ENCODE results near the gene MAPK10.
"Not testable (repeated sequence)": the region's sequence is repeated elsewhere in the genome, so short reads cannot be mapped to it uniquely, and the experiment has no call there.

The MAPK10 gene

GRCh38 chr4:86338521-86338920 is 21.3 kb downstream of the MAPK10 start:
- no peak for DNase-seq
- Histone ChIP-seq H3K27me3 (ENCODE audit: insufficient read depth, low read depth, severe bottlenecking) (no peaks in the 10 kb centered on the region), H3K36me3 (no peaks in the 10 kb centered on the region), H3K4me3 (ENCODE audit: low read depth, low read length) (no peak overlapping the region), H3K9me3 (ENCODE audit: severe bottlenecking) (no peaks in the 10 kb centered on the region), H3K27ac (no peak overlapping the region)
- no peak for TF ChIP-seq CTCF (IDR thresholded peaks at IDR 0.05; ENCODE audit: low read depth, low read length)

GRCh38 chr4:86334020-86334750 is 25.7 kb downstream of the MAPK10 start:
- Histone ChIP-seq H3K27me3 (ENCODE audit: insufficient read depth, low read depth, severe bottlenecking) (no peaks in the 10 kb centered on the region), H3K36me3 (no peaks in the 10 kb centered on the region), H3K4me3 (ENCODE audit: low read depth, low read length) (no peak overlapping the region), H3K27ac (no peak overlapping the region), H3K9me3 (ENCODE audit: severe bottlenecking) (no peaks in the 10 kb centered on the region)
- TF ChIP-seq CTCF (IDR thresholded peaks at IDR 0.05; ENCODE audit: low read depth, low read length) = no peak
- no peak for DNase-seq

GRCh38 chr4:86333236-86333635 is 26.6 kb downstream of the MAPK10 start:
- H3K9me3 ChIP-seq (ENCODE audit: severe bottlenecking) = no peaks in the 10 kb centered on the region
- no peak for TF ChIP-seq CTCF (IDR thresholded peaks at IDR 0.05; ENCODE audit: low read depth, low read length)
- no peaks in the 10 kb centered on the region for H3K27me3 ChIP-seq (ENCODE audit: insufficient read depth, low read depth, severe bottlenecking)
- DNase-seq = no peak
- H3K36me3 ChIP-seq = no peaks in the 10 kb centered on the region
- H3K27ac ChIP-seq = no peak overlapping the region
- H3K4me3 ChIP-seq (ENCODE audit: low read depth, low read length) = no peak overlapping the region

- DNase-seq = no peak
- H3K4me3 ChIP-seq (ENCODE audit: low read depth, low read length) = no peak overlapping the region
- no peak overlapping the region for H3K27ac ChIP-seq
- no peaks in the 10 kb centered on the region for H3K36me3 ChIP-seq
- TF ChIP-seq CTCF (IDR thresholded peaks at IDR 0.05; ENCODE audit: low read depth, low read length) = no peak
- H3K9me3 ChIP-seq (ENCODE audit: severe bottlenecking) = no peaks in the 10 kb centered on the region
- H3K27me3 ChIP-seq (ENCODE audit: insufficient read depth, low read depth, severe bottlenecking) = no peaks in the 10 kb centered on the region
Observed at GRCh38 chr4:86330961-86331742, 28.7 kb downstream of the MAPK10 start.

- not testable (repeated sequence) for H3K36me3 ChIP-seq; H3K27me3 ChIP-seq (ENCODE audit: insufficient read depth, low read depth, severe bottlenecking); H3K9me3 ChIP-seq (ENCODE audit: severe bottlenecking); DNase-seq; H3K4me3 ChIP-seq (ENCODE audit: low read depth, low read length); H3K27ac ChIP-seq
Observed at GRCh38 chr4:86330411-86330810, 29.4 kb downstream of the MAPK10 start.

GRCh38 chr4:86329431-86329830 is 30.4 kb downstream of the MAPK10 start:
- Histone ChIP-seq H3K36me3 (no peaks in the 10 kb centered on the region), H3K27me3 (ENCODE audit: insufficient read depth, low read depth, severe bottlenecking) (no peaks in the 10 kb centered on the region), H3K4me3 (ENCODE audit: low read depth, low read length) (no peak overlapping the region), H3K9me3 (ENCODE audit: severe bottlenecking) (no peaks in the 10 kb centered on the region), H3K27ac (no peak overlapping the region)
- no peak for DNase-seq
- no peak for TF ChIP-seq CTCF (IDR thresholded peaks at IDR 0.05; ENCODE audit: low read depth, low read length)
